A549 treated with RU486 at 1 μM for 4 hours (cell line): ENCODE data around the gene OR4C11. TPM values are rescaled to one million over a fixed set of nuclear protein-coding genes. Genes with fewer than 3 reads are reported as not detected.

Experiments
- total RNA-seq: library from RNA; stranded (reverse); fragments of 200-300 nt; extraction: Qiagen RNA extraction; gene quantifications from 5 replicates; pipeline ENCODE4 v1.2.3, GENCODE V29; 2022; ENCODE audit warnings: low read depth

Gene OR4C11, protein sequence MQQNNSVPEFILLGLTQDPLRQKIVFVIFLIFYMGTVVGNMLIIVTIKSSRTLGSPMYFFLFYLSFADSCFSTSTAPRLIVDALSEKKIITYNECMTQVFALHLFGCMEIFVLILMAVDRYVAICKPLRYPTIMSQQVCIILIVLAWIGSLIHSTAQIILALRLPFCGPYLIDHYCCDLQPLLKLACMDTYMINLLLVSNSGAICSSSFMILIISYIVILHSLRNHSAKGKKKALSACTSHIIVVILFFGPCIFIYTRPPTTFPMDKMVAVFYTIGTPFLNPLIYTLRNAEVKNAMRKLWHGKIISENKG
- not detected in 5 replicates for total RNA-seq

DNA sequence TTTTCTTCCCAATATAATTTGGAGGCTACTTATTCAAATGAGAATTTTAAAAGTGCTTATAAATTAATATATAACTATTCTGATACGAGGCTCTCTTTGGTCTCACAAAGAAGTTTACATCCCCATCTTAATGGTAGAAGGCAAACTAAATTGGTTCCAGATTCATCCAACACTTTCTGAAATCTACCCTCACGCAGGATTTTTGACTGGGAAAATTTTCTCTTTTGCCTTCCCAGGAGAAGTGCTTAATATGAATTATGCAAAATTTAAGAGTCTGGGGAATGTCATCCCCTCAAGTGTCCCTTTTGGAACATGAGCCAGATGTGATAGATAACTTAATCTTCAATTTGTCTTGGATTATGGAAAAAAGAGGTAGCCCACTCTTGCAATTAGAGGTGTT, at the start of gene OR4C11:
TSS of gene OR4C11 (minus strand) at position 101 of the 400 bp plus-strand sequence. CDS start 3,272 bp downstream, outside the sequence.

DNA sequence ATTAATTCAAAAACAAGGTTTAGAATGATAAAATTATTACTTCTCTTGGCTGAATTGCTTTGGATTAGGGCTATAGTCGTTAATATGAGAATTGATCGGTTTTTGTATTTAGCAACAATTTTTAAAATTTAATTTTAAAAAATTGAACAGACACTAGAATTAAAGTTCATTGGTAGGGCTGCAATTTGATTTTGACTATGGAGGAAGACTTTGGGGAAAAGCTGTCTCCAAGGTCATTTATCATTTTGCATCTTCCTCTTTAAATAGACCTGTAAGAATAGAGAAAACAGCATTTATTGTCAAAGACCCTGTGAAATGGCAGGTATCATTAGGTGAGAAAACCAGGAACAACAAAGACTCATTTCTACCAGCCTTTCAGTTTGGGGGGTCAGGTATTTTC, 40.6 kb upstream of the OR4C11 start, which contains the start of gene OR4S2:
TSS of gene OR4S2 (plus strand) at position 301 of the 400 bp plus-strand sequence. CDS start 2,577 bp downstream, outside the sequence.

DNA sequence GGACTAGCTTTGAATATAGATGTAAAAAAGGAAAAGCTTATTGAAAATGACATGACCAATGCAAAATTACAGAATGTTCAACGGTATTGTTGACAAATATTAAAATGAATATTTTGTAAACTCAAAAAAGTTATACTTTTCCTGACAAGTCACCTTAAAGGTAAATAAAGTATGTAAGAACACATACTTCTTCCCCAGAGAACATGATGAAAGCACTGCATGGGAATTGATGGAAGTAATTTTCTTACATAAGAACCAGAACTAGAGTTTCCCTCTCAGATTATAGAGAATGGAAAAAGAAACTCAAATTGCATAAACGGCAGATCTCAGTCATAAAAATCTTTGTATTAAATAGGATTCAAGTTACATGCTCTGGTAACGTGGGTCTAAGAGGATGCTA, 27.4 kb upstream of the OR4C11 start, which contains the start of gene OR4P4:
TSS of gene OR4P4 (plus strand) at position 301 of the 400 bp plus-strand sequence.

DNA sequence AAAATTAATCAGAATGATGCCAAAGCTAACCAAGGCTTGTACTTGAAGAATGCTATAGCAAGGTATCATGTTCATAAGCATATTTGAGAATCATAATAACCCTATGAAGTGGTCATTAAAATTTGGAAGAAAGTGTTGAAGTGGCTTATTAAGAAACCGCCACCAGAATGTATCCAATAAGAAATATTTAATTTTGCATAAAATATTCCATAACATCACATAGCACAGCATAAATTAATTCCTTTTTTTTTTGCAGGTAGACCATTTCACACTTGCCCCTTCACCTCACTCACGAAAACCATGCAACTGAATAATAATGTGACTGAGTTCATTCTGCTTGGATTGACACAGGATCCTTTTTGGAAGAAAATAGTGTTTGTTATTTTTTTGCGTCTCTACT, 35.6 kb downstream of the OR4C11 start, which contains the start of gene OR4C16:
TSS of gene OR4C16 (plus strand) at position 301 of the 400 bp plus-strand sequence. CDS start at position 301, 0 bp downstream.

DNA sequence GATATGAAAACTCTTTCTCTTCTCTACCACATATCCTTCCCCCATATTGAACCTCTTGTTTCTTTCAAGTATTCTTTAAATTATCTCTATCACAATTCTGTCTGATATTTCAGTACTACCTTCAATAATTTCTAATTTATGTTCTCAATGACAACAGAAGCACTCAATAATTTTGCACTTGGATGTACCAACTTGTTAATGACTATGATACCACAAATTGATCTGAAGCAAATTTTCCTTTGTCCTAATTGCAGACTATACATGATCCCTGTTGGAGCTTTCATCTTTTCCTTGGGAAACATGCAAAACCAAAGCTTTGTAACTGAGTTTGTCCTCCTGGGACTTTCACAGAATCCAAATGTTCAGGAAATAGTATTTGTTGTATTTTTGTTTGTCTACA, 53.3 kb downstream of the OR4C11 start, which contains the start of gene OR4C15:
TSS of gene OR4C15 (plus strand) at position 301 of the 400 bp plus-strand sequence. CDS start at position 301, 0 bp downstream.

Other genes with a start within 250 kb of the OR4C11 start
- gene OR4A15, start 239.7 kb downstream of the OR4C11 start, total RNA-seq, result not detected in 5 replicates
- not detected in 5 replicates for gene OR4C15, start 53.2 kb downstream of the OR4C11 start, total RNA-seq
- gene OR4C16, start 35.5 kb downstream of the OR4C11 start, total RNA-seq, result not detected in 5 replicates
- not detected in 5 replicates for gene OR4P4, start 27.5 kb upstream of the OR4C11 start, total RNA-seq
- gene OR4S2, start 40.7 kb upstream of the OR4C11 start, total RNA-seq, result not detected in 5 replicates
- gene OR4C6, start 54.6 kb upstream of the OR4C11 start, total RNA-seq, result not detected in 5 replicates
- gene OR5D13, start 165.8 kb upstream of the OR4C11 start, total RNA-seq, result not detected in 5 replicates
- not detected in 5 replicates for gene OR5D14, start 187.9 kb upstream of the OR4C11 start, total RNA-seq
- gene OR5L1, start 203.7 kb upstream of the OR4C11 start, total RNA-seq, result not detected in 5 replicates
- gene OR5D18, start 212.0 kb upstream of the OR4C11 start, total RNA-seq, result not detected in 5 replicates
- not detected in 5 replicates for gene OR5L2, start 219.6 kb upstream of the OR4C11 start, total RNA-seq
- not detected in 5 replicates for gene OR5D16, start 231.1 kb upstream of the OR4C11 start, total RNA-seq